HG03460 (cell line): ENCODE results near the gene SBK3.
"Not testable (repeated sequence)": the region's sequence is repeated elsewhere in the genome, so short reads cannot be mapped to it uniquely, and the experiment has no call there.

ENCODE experiments used
- ATAC-seq: cut with Tn5 transposase; IDR thresholded peaks from one replicate; pipeline ENCODE4 v1.9.1; 2021; ENCODE audit not compliant: unreplicated experiment

Gene SBK3

DNA sequence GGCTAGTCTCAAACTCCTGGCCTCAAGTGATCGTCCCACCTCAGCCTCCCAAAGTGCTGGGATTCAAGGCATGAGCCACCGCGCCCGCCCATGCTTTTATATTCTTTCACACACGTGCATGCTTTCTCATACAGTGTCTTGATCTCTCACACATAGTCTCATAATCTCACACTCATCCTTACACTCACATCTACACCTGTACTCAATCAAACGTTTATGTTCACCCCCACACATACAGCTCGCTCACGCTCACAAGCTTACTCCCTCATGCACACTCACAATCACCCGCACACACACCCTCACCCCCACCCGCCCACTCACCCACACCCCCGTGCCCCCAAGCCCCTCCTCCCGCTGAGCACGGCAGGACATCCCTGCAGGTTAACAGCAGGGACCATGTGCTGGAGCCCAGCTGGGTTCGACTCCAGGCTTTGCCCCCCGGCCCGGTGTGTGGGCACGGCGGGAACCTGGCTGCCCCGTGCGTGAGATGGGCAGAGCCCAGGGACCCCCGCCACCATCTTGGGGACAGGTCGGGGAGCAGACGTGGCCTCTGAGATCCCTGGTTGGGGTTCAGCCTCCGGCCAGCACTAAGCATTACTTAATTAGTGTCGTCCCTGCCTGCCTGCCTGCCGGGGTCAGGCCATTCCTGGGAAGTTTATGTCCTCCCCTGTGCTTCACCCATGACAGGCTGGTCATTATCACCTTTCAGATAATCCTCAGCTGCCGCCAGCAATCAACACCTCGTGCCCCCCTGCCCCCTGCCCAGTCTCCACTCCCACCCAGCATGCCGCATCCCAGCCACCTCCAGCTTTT, 19.8 kb downstream of the SBK3 start:
- no peak for ATAC-seq

GRCh38 chr19:55520691-55521292, 24.6 kb downstream of the SBK3 start:
- no peak for ATAC-seq

- no peak for ATAC-seq
Measured at GRCh38 chr19:55519451-55520311, 25.7 kb downstream of the SBK3 start.

- ATAC-seq: peak; percentile 95
Measured at GRCh38 chr19:55516878-55517620, 28.3 kb downstream of the SBK3 start.

DNA sequence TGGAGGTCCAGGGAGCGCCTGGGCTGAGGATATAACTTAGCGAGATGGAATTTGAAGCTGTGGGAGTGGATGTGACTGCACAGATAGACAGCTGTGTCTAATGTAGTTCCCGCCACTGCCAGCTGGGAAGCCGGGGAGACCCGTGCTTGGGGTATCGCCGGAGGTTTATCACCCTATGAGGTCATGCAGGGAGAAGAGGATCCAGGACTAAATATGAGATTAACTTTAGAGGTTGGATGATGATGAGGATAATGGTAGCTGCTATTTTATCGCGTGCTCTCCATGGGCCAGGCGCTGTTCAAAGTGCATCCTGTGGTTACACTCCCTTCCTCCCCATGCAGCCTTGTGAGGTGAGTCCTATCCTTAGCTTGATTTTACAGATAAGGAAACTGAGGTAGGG, 37.2 kb downstream of the SBK3 start:
- ATAC-seq: no peak

DNA sequence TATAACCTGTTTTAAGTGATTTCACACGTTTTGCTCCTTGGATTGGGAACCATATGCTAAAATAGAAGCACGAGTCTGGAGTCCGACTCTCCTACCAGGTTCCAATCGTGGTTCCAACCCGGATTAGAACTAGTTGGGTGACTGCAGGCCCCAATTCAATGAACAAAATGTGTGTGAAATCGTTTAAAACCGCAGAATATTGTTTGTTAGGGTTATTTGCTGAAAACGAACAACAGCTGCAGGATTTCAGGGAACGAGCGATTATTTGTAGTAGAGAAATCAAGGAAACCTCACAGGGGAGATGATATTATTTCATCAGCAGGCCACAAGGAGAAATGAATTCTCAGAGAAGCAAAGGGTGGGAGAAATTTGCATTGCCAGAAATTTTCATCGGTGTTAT, 40.4 kb downstream of the SBK3 start:
- no peak for ATAC-seq

GRCh38 chr19:55504252-55504603, 41.1 kb downstream of the SBK3 start:
- no peak for ATAC-seq

DNA sequence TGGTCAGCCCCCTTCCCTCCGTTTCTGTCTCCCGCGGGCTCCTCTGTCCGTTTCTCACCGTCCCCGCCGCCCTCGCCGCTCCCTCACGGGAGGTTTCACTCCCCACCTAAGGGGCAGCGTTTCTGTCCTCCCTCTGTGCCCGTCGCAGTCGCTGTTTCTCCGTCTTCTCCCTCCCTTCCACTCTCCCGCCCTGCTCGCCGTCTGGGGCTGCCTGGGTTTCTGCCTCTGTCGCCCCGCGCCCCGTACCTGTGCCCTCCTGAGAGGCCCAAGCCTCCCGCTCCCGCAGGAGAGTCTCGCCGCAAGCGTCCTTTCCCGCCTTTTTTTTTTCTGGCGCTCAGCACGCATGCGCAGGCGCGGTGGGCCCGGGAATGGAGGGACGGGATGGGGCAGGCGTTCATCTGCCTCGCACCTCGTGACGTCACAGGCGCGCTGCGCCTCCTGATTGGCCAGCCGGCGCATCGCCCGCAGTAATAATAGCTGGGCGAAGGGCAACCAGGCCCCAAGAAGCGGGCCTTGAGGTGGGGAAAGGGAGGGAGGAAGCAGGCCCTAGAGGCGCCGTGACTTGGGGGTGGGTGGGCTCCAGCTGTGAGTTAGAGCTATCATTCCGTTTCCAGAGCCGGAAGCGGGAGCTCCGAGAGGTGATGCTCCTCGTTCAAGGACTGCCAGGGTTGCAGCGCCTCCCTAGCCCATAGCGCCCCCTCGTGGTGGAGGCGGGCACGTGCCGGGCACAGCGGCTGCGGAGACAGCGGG, 41.7 kb downstream of the SBK3 start:
- peak; percentile 92 for ATAC-seq

GRCh38 chr19:55503157-55503501, 42.2 kb downstream of the SBK3 start:
- ATAC-seq: no peak

DNA sequence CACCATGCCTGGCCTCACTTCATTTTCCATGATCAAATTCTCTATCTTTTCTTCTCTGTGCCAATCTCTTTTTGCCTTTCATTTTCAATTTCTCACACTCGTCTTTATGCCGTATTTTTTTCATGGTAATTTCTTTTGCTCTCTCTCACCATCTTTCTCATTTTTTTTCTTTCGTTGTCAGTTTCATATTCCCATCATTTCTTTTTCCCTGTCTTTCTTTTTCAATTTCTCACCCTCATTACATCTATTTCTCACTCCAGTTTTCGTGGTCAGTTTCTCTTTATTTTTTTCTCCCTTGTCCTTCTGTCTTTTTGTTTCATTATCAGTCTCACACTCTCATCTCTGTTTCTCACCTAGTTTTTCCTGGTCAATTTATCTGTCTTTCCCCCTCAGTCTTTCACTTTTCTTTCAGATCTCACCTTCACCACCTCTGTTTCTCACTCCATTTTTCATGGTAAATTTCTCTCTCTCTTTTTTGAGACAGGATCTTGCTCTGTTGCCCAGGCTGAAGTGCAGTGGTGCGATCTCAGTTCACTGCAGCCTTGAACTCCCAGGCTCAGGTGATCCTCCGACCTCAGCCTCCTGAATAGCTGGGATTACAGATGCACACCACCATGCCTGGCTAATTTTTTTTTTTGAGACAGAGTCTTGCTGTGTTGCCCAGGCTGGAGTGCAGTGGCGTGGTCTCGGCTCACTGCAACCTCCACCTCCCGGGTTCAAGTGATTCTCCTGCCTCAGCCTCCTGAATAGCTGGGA, 43.0 kb downstream of the SBK3 start:
- ATAC-seq: no peak

DNA sequence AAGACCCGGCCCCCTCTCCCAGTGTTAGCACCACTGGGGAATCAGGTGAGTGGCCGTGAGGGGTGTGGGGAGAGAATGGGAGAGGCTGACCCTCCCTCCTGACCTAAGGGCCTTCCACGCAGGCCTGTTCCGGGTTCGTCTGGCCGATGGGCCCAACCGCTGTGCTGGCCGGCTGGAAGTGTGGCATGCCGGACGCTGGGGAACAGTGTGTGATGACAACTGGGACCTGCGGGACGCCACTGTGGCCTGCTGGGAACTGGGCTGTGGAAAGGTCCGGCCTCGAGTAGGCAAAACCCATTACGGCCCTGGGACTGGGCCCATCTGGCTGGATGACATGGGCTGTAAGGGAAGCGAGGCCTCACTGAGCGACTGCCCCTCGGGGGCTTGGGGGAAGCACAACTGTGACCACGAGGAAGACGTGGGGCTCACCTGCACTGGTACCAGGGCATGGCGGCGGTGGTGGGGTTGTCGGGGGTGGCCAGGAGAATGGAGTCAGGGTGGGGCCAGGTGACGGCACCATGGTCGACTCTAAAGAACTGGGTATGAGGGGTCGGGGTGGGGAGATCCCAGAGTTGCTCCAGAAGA, 44.9 kb downstream of the SBK3 start:
- no peak for ATAC-seq

GRCh38 chr19:55498246-55498840, 47.0 kb downstream of the SBK3 start:
- ATAC-seq: no peak

- ATAC-seq: no peak
Measured at GRCh38 chr19:55497763-55498162, 47.6 kb downstream of the SBK3 start.

GRCh38 chr19:55496820-55497219, 48.5 kb downstream of the SBK3 start:
- ATAC-seq: not testable (repeated sequence)

DNA sequence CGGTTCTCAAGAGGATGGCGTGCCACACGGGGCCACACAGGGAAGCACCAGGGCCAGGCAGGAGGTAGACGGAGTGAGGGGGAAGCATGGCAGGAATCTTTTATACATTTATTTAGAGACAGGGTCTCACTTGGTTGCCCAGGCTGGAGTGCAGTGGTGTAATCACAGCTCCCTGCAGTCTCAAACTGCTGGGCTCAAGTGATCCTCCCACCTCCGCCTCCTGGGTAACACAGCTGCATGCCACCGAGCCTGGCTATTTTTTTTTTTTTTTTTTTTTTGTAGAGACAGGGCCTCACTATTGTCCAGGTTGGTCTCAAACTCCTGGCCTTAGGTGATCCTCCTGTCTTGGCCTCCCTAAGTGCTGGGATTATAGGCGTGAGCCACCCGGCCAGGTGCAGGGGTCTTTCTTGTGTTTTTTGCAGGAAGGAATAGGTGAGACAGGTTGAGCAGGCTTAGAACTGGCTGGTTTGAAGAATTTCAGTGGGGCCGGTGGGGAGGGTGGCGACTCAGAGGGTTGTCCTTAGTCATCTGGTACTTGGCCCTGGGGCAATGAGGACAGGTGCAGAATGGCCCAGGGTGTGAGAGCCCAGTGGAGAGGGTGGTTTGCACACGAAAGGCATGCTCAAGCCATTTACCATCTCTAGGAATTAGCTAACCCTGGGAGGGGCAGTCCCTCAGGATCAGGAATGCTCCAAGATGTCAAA, 49.5 kb downstream of the SBK3 start:
- no peak for ATAC-seq

DNA sequence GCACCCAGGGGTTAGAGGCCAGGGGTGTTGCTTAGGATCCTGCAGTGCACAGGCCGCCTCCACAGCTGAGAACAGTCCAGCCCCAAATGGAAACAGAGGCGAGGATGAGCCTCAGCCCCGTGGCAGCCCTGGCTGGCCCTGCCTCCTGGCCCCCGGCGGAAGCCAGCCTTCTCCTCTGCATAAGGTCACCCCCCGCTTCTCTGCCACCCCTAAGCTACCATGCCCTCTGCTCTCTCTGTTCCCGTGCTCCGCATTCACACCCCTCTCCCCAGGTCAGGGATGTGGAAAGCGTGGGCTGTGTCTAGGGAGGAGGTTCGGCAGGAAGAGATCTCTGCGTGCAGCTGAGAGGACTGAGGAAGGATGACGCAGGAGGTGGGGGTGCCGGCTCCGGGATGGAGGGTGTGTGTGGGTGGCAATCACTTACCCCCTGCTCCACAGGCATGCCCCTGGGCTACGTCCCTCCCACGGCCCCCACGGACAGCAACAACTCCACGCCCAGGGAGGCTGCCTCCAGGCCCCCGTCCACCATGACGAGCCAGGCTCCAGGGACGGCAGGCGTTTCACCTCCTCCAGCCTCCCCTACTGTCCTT, 51.1 kb downstream of the SBK3 start:
- ATAC-seq: no peak

DNA sequence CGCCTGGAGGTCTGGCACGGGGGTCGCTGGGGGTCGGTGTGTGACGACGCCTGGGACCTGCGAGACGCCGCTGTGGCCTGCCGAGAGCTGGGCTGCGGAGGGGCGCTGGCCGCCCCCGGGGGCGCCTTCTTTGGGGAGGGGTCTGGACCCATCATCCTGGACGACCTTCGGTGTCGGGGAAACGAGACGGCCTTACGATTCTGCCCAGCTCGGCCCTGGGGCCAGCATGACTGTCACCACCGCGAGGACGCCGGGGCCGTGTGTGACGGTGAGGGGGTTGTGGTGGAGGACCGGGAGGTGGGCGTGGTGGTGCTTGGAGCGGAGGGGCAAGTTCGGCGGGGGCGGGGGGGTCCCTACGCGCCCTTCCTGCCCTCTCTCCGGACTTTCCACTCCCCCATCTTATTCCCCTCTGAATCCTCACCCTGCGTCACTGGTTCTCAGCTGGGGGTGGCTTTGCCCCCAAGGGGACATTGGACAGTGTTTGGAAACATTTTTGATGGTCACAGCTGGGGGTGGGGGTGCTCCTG, 51.6 kb downstream of the SBK3 start:
- no peak for ATAC-seq
